Liver (tissue), 9 donors: ENCODE results near the gene KCNIP4. TPM values are rescaled to one million over a fixed set of nuclear protein-coding genes. Genes with fewer than 3 reads are reported as not detected.
A peak's percentile ranks its signal among the peaks of the same experiment; 100 is the strongest.

Experiments used
- DNase-seq: peaks from one replicate; pipeline ENCODE4 v3.0.0-alpha.2; 2017; ENCODE audit warnings: low spot score
- H3K27ac ChIP-seq, 2 donors: one replicate each; pipeline ENCODE4 v1.7.0; 2013; ENCODE audit warnings: inconsistent platforms in 2 of 2, low read length in 2 of 2, control low read depth in 1 of 2, low read depth in 1 of 2, mild to moderate bottlenecking in 1 of 2
- H3K27me3 ChIP-seq, 4 donors: one replicate each; pipeline versions ENCODE4 v1.6.1 to v1.7.0; 2013; ENCODE audit warnings: low read length in 3 of 4, inconsistent platforms in 1 of 4, mild to moderate bottlenecking in 1 of 4, moderate library complexity in 1 of 4; ENCODE audit not compliant: control insufficient read depth in 4 of 4, insufficient read depth in 4 of 4
- H3K36me3 ChIP-seq, 4 donors: one replicate each; pipeline versions ENCODE4 v1.6.1 to v1.7.0; 2013; ENCODE audit warnings: low read length in 3 of 4, mild to moderate bottlenecking in 3 of 4, low read depth in 1 of 4, moderate library complexity in 1 of 4; ENCODE audit not compliant: control insufficient read depth in 4 of 4, insufficient read depth in 3 of 4
- H3K4me1 ChIP-seq, 4 donors: one replicate each; pipeline versions ENCODE4 v1.6.1 to v1.7.0; 2013; ENCODE audit warnings: low read length in 3 of 4, mild to moderate bottlenecking in 3 of 4, moderate library complexity in 1 of 4; ENCODE audit not compliant: control insufficient read depth in 4 of 4, insufficient read depth in 4 of 4
- H3K4me3 ChIP-seq, 3 donors: one replicate each; pipeline versions ENCODE4 v1.6.1 to v1.7.0; 2013; ENCODE audit warnings: low read length in 3 of 3, control low read depth in 1 of 3, low read depth in 1 of 3, mild to moderate bottlenecking in 1 of 3
- H3K9ac ChIP-seq, 2 donors: one replicate each; pipeline ENCODE4 v1.7.0; 2013; ENCODE audit warnings: low read length in 2 of 2, mild to moderate bottlenecking in 2 of 2, moderate library complexity in 2 of 2, control low read depth in 1 of 2, low read depth in 1 of 2
- H3K9me3 ChIP-seq, 4 donors: one replicate each; pipeline versions ENCODE4 v1.6.1 to v1.7.0; 2013; ENCODE audit warnings: low read length in 3 of 4; ENCODE audit not compliant: control insufficient read depth in 4 of 4
- ATF3 ChIP-seq: IDR thresholded peaks from 2 replicates; pipeline ENCODE4 v1.6.1; 2016; ENCODE audit warnings: antibody characterized with exemption
- FOXA2 ChIP-seq: IDR thresholded peaks from 2 replicates; pipeline ENCODE4 v1.6.1; 2016; ENCODE audit warnings: antibody characterized with exemption
- GABPA ChIP-seq, 2 donors: IDR thresholded peaks in 1 of 2; conservative IDR thresholded peaks in 1 of 2; 2 replicates each; pipeline ENCODE4 v1.6.1; 2016; ENCODE audit warnings: antibody characterized with exemption in 2 of 2, mild to moderate bottlenecking in 1 of 2, moderate library complexity in 1 of 2
- HNF4A ChIP-seq, 2 donors: conservative IDR thresholded peaks; 2 replicates each; pipeline ENCODE4 v1.6.1; 2016; ENCODE audit warnings: antibody characterized with exemption in 2 of 2, mild to moderate bottlenecking in 2 of 2
- HNF4G ChIP-seq: IDR thresholded peaks from 2 replicates; pipeline ENCODE4 v1.6.1; 2016; ENCODE audit warnings: antibody characterized with exemption
- JUND ChIP-seq, 2 donors: IDR thresholded peaks; 2 replicates each; pipeline ENCODE4 v1.6.1; 2016; ENCODE audit warnings: antibody characterized with exemption in 2 of 2
- RAD21 ChIP-seq, 2 donors: IDR thresholded peaks; 2 replicates each; pipeline ENCODE4 v1.6.1; 2016; ENCODE audit warnings: antibody characterized with exemption in 2 of 2, mild to moderate bottlenecking in 2 of 2
- RXRA ChIP-seq, 2 donors: IDR thresholded peaks; 2 replicates each; pipeline ENCODE4 v1.6.1; 2017 to 2018; ENCODE audit warnings: antibody characterized with exemption in 2 of 2, mild to moderate bottlenecking in 1 of 2
- SP1 ChIP-seq: IDR thresholded peaks from 2 replicates; pipeline ENCODE4 v1.6.1; 2018; ENCODE audit warnings: antibody characterized with exemption, mild to moderate bottlenecking
- TAF1 ChIP-seq: conservative IDR thresholded peaks from 2 replicates; pipeline ENCODE4 v1.6.1; 2016; ENCODE audit warnings: antibody characterized with exemption, mild to moderate bottlenecking
- YY1 ChIP-seq: IDR thresholded peaks from 2 replicates; pipeline ENCODE4 v1.6.1; 2016; ENCODE audit warnings: antibody characterized with exemption, mild to moderate bottlenecking
- WGBS: extraction: QIAGEN DNeasy Blood & Tissue Kit; methylation state at CpG from one replicate; pipeline ENCODE4 v1.1.7; 2013; 5-methylcytosine and 5-hydroxymethylcytosine counted together
- polyA plus RNA-seq, 2 donors: library from polyadenylated mRNA; stranded (reverse) in 1 of 2; unstranded in 1 of 2; fragments of 200-250 nt in 1 of 2; fragments of >200 nt in 1 of 2; fragmentation: Nextera tagmentation in 1 of 2; extraction: Ambion mirVana in 1 of 2; gene quantifications; one replicate each; pipeline versions ENCODE4 v1.2.1 to v1.2.3, GENCODE V29; 2013 to 2015
- total RNA-seq, 2 donors: library from RNA; depleted of rRNA; stranded (reverse); fragments of >200 nt; gene quantifications; one replicate each; pipeline ENCODE4 v1.2.3, GENCODE V29; 2014
- TF ChIP-seq, protein P1 (sequence below): IDR thresholded peaks from 2 replicates; pipeline ENCODE4 v1.6.1; 2016; ENCODE audit warnings: antibody characterized with exemption
- donor health status: healthy.
- donor health status: healthy.
- donor health status: healthy.
- donor health status: healthy.
- donor health status: healthy.

Gene KCNIP4
- total and polyA plus RNA-seq, 4 donors: 0.08 to 0.14 TPM; not detected in 2

GRCh38 chr4:21155367-21155766, 793.2 kb downstream of the KCNIP4 start:
- Histone ChIP-seq H3K4me3 (no peak overlapping the region), H3K27ac (no peak overlapping the region), H3K4me1 (no peaks in the 10 kb centered on the region), H3K9ac (no peak overlapping the region), H3K27me3 (no peaks in the 10 kb centered on the region), H3K36me3 (no peaks in the 10 kb centered on the region), H3K9me3 (no peaks in the 10 kb centered on the region)
- no peak for TF ChIP-seq TAF1
- DNase-seq: no peak
- WGBS: 52% methylated on average over 4 of the region's 4 CpGs

- Histone ChIP-seq H3K9me3 (peaks cover 0 to 2% (median under 1%) of the 10 kb centered on the region in 4 donors), H3K4me3 (no peak overlapping the region), H3K36me3 (no peaks in the 10 kb centered on the region), H3K27me3 (peaks cover 0 to 8% (median 0%) of the 10 kb centered on the region in 4 donors), H3K27ac (no peak overlapping the region), H3K9ac (no peak overlapping the region), H3K4me1 (no peaks in the 10 kb centered on the region)
- no peak for DNase-seq
- TF ChIP-seq, protein P1, sequence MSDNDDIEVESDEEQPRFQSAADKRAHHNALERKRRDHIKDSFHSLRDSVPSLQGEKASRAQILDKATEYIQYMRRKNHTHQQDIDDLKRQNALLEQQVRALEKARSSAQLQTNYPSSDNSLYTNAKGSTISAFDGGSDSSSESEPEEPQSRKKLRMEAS: no peak
- TF ChIP-seq JUND (IDR thresholded peaks at IDR 0.05): no peak
- TF ChIP-seq GABPA (IDR thresholded peaks at IDR 0.05 in 1 of 2, conservative IDR thresholded peaks at IDR 0.05 in 1 of 2): no peak
- TF ChIP-seq RXRA (IDR thresholded peaks at IDR 0.05): no peak
- no peak for TF ChIP-seq FOXA2
- TF ChIP-seq SP1: no peak
- TF ChIP-seq HNF4A (conservative IDR thresholded peaks at IDR 0.05): no peak
- TF ChIP-seq ATF3: no peak
- TF ChIP-seq TAF1: no peak
- 59% methylated on average over 4 of the region's 4 CpGs for WGBS
Observed at GRCh38 chr4:21139327-21139726, 809.2 kb downstream of the KCNIP4 start.

GRCh38 chr4:21136051-21136630, 812.4 kb downstream of the KCNIP4 start:
- TF ChIP-seq YY1 (no peak), HNF4G (no peak)
- Histone ChIP-seq H3K9ac (no peak overlapping the region), H3K36me3 (no peaks in the 10 kb centered on the region), H3K4me3 (no peak overlapping the region), H3K9me3 (no peaks in the 10 kb centered on the region), H3K27ac (no peak overlapping the region), H3K27me3 (peaks cover 0 to 9% (median 0%) of the 10 kb centered on the region in 4 donors), H3K4me1 (no peaks in the 10 kb centered on the region)
- WGBS: 86% methylated on average over 5 of the region's 5 CpGs
- DNase-seq: no peak

DNA sequence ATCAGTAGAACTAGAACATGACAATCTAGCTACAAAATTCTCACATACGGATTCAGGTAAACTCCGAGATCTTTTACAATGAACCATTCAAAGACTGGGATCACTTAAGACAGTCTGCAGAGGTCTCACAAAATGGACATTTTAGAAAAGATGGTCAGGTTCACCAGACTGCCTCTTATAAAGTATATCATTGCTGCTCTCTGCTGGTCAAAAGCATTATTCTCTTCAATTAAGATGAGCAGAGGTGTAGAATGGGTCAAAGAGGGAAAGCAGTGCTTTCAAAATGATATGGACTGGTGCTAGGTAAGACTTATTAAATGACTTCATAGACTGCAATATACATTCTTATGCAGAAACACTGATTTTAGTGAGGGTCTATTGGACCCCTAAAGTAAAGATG, 813.6 kb downstream of the KCNIP4 start:
- H3K27ac ChIP-seq: no peak overlapping the region
- H3K4me3 ChIP-seq: no peak overlapping the region
- H3K36me3 ChIP-seq: no peaks in the 10 kb centered on the region
- no peak overlapping the region for H3K9ac ChIP-seq
- TF ChIP-seq FOXA2 (no peak), RAD21 (IDR thresholded peaks at IDR 0.05) (peak; percentile 10 to 22)
- peaks cover 0 to 9% (median 0%) of the 10 kb centered on the region in 4 donors for H3K27me3 ChIP-seq
- 81% methylated on average over 2 of the region's 2 CpGs for WGBS
- no peak for DNase-seq
- no peaks in the 10 kb centered on the region for H3K9me3 ChIP-seq
- H3K4me1 ChIP-seq: no peaks in the 10 kb centered on the region
